Measurements from ENCODE around the gene KCNG2.

KCNG2 gene

DNA sequence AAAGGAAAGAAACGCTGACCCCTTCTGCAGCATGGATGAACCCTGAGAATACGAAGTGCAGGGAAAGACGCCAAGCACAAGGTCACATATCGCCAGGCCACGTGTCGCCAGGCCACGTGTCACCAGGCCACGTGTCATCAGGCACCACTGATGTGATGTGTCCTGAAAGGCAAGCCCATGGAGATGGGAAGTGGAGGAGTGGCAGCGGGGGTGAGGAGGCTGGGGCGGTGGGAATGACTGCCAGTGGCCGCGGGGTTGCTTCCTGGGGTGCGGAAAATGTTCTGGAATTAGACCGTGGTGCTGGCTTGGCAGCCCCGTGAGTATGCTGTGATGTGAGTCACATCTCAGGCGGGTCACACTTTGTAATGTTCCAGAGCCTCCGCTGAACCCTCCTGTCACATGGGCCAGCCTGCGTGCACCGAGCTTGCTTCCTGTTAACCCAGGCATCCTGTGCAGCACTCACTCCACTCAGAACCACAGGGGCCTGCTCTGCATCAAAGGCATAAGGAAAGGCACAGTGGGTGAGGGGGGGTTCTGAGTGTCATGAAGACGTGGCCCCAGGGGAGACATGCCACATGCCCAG is 114.8 kb downstream of the KCNG2 start:
- no peak for FAIRE-seq

DNA sequence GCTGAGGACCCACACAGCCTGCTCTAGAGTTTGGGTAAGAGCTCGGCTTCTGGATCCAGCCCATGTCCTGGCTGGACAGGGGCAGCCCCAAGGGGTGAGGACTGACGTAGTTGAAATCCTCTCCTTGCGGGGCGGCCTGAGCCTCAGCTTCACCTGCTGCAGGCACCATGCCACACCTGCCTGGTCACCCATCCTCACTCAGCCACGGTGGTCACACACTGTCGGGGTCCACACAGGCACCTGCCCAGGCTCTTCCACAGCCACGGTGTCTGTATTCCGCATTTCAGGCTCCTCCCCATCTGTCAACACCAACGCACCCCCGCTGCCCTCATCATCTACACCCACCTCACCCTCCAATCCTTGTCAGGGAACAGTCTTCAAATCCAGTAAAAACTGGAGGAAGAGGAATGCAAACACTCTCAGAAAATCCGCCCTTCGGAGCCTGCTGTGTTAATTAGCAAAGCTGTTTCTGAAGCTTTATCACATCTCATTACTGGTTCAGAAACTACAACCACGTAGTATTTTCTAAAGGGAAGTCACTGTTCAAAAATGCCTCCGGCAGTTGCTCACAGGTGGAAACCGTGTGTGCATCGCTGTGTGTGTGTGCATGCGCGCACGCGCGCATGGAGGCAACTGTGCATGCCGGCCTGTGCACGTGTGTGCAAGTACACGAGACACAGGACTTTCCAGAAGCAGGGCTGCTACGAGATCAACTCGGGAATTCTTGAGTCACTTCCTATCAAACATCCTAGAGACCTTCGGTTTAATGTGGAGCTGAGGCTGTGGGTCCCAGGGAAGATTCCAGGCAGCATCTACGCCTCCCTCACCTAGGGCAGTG is 115.5 kb downstream of the KCNG2 start:
- FAIRE-seq: no peak

DNA sequence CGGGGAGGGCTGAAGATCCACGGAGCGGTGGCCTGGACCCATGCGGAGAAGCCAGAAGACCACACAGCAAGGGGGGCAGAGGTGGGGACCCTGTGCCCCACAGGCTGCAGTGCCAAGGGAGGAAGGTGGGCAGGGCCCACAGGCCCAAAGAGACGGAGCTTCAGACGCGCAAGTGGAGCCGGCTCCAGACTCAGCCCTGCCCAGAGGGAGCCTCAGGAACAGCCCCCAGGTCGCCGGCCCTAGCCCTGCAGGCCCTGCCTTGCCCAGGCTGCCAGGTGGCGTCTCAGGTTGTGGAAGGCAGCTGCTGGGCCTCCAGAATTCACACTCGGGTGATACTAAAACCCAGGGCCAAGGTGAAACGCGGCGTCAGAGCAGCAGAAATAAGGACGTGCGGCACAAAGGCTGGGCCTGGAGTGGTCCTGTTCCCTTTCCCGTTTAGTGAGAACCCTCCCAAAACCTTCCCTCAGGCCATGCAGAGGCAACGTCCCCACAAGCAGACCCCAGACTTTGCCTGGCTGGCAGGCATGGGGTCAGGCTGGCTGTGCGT is 116.9 kb downstream of the KCNG2 start:
- FAIRE-seq: no peak

DNA sequence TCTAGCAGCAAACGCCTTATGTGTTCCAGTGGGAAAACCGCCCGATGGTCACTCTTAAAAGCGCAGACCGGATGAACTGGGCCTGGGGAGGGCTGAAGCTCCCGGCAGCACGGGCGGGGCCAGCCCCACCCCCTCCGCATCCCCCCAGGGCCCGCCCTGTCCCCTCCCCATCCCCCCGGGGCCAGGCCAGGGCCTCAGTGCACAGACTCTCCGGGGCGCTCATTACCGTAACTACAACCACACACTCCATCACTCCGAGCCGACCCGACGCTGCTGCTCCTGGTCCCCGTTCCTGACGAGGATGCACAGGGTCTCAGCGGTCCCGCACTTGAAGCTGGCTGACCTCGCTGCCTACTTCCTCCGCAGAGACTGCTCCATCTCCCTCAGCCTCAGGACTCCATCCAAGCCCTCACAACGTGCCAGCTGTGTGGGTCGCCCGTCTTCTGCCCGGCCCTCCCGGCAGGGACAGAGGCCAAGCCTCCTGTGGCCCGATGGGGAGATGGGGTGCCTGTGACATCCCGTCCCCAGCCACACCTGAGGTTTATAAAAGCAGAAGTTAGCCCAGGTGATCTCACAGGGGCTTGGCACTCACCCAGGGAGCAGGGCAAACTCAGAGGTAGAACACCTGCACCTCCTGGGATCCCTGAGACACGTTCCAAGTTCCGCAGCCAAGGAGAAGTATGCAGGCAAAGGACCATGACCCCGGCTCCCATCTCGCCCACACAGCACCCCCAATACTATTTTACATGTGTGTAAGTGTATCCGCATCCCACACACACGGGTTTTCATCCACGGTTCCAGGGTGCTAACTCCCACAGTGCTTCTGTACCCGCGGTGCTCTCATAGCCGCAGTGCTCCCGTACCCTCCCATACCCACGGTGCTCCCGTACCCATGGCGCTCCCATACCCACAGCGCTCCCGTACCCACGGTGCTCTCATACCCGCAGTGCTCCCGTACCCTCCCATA is 117.7 kb downstream of the KCNG2 start:
- no peak for FAIRE-seq

DNA sequence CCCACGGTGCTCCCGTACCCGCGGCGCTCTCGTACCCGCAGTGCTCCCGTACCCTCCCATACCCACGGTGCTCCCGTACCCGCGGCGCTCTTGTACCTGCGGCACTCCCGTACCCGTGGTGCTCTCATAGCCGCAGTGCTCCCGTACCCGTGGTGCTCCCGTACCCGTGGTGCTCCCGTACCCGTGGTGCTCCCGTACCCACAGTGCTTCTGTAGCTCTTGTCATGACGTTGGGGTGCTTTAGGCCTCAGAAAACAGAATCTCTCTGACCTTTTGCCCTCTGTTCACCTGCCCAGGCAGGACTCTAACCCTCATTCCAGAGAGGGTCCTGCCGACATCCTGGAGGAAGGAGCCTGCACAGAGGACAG is 118.4 kb downstream of the KCNG2 start:
- no peak for FAIRE-seq

DNA sequence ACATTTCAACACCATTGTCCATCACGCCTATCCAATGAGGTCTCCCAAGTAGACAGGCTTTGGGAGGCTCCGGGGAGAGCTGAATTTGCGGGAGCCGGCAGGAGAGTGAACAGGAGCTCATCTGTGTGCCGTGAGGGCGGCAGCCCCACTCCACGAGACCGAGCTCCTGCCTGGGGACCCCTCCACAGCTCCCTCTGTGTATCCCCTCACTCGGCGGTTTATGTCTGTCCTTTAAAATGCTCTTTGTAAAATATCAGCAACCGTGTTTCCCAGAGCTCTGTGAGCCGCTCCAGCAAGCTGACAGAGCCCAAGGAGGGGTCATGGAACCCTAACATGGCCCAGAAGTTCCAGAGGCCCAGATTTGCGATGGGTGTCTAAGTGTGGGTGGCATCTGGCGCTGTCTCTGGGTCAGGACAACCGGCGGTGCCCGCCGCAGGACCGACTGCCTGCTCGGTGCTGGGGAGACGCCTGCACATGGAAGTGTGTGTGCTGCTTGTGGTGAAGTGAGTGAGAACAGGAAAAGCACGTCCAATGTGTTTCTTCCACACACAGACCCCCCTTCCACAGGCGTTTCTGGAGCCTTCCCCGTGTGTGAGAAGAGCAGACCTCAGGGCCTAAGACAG is 118.9 kb downstream of the KCNG2 start:
- FAIRE-seq: no peak

DNA sequence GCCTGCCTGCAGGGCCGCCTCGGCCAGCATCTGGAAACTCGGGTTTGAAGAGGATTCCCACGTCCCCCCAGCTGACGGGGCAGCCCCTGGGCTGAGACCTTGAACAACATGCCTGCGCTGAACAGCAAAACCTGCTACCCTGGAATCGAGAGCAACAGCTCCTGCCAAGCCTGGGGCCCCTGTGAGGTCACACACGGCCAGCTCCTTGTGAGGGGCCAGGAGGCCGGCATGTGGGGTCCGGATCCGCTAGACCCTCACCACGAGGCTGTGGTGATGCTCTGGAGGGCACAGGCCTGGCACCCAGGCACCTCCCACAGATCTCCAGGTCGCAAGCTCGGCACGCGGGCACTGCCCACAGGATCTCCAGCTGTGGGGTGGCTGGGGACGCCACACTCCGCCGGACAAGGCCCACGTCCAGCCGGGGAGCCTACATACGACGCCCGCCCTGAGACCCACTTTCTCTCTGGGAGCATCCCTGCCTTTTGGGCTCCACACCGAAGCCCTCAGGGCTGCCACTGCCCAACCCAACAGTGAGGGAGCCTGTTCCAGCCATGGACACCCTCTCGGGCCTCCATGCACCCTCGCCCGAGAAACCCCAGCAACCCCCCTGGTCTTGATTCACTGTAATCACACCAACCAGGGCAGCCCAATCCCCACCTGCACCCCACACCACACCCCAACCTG is 119.6 kb downstream of the KCNG2 start:
- no peak for FAIRE-seq

DNA sequence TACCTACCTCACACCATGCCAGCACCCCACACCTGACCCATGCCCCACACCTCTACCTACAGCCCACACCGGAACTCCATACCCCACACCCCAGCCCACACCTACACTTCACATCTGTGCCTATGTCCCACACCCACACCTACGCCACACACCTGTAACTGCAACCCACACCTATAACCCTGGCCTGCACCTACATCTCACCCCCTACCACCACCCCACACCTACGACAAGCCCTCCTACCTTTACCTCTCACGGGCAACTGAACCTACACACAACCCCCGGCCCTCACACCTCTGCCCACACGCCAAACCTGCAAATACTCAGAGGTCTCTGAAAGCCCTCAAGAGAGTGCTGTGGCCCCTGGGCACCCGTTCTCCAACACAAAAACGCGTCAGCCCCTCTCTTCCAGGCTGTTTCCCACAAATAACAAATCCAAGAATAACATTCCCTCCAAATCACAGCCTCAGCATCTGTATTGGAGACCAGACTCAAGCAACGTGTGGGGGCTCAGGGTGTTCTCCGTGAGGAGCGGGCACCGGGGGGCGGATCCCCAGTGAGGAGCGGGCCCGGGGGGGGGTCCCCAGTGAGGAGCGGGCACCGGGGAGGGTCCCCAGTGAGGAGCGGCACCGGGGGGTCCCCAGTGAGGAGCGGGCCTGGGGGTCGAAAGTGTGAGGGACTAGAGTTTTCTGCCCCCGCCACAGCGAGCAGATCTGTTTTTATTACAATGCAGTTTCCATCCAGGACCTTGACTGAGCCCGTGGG is 120.3 kb downstream of the KCNG2 start:
- no peak for FAIRE-seq

DNA sequence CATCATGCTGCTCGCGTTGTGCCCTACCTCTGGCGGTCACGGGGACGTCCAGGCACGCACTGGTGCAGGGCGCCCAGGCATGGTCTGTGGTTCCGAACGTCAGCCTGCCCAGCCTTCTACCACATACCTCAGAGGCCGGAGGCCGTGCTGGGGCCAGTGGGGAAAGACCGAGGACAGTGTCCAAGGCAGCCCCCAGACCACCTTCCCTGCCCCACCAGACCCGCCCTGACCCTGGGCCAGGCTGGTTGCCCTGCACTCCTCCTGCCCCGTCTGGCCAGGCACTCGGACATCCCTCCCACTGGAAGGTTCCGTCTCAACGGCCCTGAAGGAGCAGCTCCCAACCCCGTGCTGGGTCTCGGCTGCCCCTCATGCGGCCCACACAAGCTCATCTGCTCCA is 120.9 kb downstream of the KCNG2 start:
- no peak for FAIRE-seq

DNA sequence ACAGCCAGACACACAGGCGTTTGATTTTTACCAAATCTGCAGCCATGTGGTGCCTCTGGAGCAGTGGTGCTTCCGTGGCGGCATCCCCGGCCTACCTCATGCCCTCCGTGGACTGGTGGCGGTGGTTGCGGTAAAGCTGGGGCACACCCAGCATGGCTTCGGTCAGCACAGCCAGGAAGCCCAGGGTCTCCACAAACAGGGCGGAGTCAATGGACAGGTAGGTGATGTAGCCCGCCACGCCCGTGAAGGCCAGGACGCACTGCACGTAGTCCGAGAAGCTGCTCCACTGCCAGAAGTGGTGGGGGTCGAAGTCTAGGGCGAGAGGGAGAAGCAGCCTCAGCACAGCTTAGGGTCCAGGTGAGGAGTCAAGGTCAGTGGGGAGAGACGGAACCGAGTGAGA is 121.4 kb downstream of the KCNG2 start:
- FAIRE-seq: no peak

DNA sequence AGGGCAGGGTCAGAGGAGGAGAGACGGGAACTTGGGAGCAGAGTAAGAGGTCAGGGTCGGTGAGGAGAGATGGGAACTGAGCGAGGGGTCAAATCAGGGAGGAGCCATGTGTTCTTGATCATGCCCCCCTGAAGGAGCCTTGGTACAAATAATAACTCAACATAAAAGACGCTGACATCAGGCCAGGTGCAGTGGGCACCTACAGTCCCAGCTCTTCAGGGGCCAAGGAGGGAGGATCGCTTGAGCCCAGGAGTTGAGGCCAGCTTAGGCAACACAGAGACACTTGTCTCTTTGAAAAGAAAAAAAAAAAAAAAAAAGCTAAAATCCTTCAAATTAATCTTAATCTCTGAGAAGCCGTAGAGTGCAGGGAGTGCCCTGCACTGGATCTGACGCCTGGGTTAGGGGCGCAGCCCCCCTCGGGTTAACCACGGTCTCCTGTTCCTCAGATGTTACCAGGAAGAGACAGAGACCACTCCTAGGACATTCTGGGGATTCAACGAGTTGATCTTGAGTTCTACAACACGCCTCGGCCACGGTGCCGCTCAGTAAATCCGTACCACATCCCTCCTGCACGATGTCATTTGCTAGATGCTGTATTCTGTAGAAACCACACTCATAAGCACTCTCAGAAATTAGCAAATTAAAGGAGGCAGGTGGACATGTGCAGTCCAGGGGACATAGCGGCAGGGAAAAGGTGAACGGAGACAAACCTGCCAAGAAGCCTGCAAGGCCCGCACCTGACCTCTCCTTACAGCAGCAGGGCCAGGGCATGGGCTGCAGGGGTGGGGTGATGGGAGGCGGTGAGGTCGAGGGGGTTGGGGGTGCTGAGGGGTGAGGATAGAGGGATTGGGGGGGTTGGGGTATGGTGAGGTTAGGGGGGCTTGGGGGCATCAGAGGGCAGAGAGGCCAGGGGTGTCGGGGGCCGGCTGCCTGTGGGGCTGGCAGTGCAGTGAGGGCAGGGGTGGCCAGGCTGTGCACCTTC is 124.5 kb downstream of the KCNG2 start:
- FAIRE-seq: no peak

DNA sequence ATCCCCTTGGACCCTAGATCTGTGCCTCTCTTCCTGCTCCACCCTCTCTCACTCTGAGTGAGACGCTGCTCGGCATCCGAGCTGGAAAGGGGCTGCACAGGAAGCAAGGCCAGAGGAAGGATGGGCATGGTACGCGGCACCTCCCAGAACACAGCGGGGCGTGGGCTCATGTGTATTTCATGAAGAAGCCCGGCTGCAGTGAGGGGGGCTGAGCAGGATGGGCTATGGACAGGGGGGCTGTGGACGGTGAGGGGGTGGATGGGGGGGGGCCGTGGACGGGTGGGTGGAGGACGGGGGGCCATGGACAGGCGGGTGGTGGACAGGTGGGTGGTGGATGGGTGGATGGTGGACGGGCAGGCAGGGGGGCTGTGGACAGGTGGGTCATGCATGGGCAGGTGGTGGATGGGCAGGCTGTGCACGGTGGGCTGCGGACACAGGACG is 125.3 kb downstream of the KCNG2 start:
- no peak for FAIRE-seq

DNA sequence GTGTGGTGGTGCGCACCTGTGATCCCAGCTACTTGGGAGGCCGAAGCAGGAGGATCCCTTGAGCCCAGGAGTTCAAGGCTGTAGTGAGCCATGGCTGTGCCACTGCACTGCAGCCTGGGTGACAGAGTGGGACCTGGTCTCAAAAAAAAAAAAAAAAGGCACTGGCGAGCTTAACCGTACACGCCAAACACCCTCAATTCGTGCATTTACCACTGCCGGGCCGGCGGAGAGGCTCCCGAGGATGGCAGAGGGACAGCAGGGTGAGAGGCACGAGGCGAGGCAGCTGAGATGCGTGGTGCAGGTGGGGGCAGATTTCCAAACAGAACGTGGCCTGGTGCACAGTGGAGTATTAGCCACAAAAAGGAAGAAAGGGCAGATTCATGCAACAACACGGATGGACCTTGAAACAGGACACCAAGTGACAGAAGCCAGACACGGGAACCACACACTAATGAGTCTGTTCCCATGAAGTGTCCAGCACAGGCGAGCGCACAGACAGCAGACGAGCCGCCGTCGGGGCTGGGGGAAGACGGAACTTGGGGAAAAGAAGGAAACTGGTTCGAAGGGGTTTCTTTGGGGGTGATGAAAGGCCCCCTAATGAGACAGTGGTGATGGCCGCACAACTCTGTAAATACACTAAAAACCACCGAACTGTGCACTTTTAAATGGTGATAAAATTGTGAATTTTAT is 126.3 kb downstream of the KCNG2 start:
- FAIRE-seq: no peak

DNA sequence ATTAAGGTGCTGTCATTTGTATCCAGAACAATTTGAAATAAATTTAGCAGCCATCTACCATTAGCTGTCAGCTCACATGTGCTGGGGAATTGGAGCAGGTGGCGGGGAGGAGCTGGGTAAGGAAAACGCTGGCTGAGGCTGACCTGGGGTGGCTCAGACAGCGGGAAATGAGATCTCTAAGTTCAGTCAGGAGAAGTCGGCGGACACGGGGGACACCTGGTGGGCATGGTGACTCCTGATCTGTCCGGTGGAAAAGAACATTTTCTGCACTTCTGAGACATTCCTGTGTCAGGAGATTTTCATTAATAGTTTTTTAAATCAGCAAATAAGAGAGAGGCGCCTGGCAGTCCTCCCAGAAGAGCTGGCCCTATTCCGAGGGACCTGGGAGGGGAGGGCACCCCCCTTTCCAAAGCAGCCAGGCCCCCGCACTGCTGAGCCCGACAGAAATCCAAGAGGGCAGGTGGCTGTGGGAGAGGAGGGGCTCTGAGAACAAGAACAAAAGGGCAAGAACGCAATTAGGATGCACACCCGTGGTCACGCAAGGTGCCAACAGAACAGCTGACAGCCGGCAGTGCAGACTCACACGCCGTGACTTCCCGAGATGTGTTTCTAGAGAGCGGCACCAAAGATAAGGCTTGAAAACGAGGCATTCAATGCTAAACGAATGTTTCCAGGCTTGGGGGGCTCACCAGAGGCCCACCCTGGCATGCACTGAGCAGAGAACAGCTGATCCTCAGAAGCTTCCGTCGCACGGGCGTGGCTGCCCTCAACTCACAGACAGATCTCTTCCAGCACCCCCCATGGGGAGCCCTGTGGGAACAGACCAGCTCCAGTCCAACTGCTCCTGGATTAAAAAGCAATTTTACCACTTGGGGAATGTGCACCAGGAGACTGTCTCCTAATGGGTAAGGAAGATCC is 127.3 kb downstream of the KCNG2 start:
- no peak for FAIRE-seq

DNA sequence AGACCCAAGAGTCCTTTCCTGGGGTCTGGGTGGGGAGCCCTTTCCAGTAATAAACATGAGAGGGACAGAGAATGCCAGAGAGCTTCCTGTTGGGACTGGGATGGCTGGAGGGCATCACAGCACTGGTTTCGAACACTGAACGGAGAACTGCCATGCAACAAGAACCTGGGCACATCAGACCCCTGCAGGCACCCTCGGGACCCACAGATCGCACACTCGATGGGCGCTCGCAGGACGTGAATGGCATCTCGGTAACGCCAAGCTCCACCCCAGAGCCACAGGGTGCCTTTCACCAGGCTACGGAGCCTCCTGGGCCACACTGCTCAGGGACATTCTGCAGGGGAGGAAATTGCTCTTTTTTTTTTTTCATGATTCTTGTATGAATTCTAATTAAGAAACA is 128.6 kb downstream of the KCNG2 start:
- no peak for FAIRE-seq

DNA sequence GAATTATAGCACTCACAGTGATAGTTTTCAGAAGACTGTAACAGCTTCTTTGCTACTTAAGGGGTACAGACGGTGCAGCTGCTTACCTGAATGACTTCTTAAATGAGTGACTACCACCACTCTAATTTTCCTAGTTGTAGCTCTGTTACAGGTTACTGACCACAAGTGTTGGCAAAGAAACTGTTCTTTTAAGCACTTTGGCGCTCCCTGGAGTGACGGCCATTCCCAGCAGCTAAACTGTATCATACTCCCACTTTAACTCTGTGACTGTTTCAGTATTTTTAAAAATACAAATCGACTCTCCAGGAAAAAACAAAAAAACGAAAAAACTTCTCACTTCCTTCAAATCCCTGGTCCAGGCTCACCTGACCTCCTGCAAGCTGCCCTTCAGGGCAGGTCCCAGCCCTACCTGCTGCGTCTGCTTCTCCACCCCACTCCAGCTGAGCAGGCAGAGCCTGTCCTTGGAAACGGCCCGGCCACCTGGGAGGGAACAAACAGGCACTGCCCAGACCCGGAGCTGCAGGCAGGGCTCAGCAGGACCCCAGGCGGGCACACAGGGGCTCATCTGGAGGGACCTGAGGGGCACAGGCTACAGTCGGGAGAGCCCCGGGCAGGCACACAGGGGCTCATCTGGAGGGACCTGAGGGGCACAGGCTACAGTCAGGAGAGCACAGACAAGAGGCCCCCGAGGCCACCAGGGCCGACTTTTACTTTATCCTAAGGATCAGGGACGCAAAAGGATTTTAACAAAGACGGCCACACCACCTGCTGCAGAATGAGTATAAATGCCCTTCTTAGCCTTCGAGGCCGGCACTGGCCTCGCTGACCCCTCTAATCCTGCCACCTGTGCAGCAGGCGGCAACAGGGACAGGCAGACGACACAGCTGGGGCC is 129.2 kb downstream of the KCNG2 start:
- FAIRE-seq: no peak

Data from TTC549 (cell line).